GM12878 (cell line): Measurements from ENCODE around the gene BRWD1. TPM values are rescaled to one million over a fixed set of nuclear protein-coding genes. Genes with fewer than 3 reads are reported as not detected.

ENCODE experiments used
- ATAC-seq: fragments of 200-7000 bp; cut with Tn5 transposase; 3 replicates; pipeline ENCODE4 v1.9.1; 2020; ENCODE audit warnings: mild to moderate bottlenecking, moderate library complexity
- BruUV-seq: library from RNA; stranded (reverse); fragments of 400-500 nt; replicated peaks from 2 replicates; lab custom pipeline; 2021; lab: Mats Ljungman, UMichigan
- CTCF ChIA-PET: fragments of 300-600 bp; sonication (Branson Sonifier 250); formaldehyde crosslinking; extraction: SDS; loops from one replicate; lab custom pipeline; 2021; ENCODE audit warnings: inconsistent platforms; lab: Yijun Ruan, JAX
- POLR2A ChIA-PET: fragments of 350-600 bp; formaldehyde crosslinking; extraction: SDS; loops from one replicate; lab custom pipeline; 2021; ENCODE audit warnings: inconsistent platforms; lab: Charles Lee
- RAD21 ChIA-PET: fragments of 300-600 bp; sonication (Branson Sonifier 250); formaldehyde crosslinking; loops from one replicate; lab custom pipeline; 2023; ENCODE audit warnings: antibody characterized with exemption; ENCODE audit not compliant: unreplicated experiment; lab: Charles Lee
- SMC1A ChIA-PET: fragments of 300-600 bp; sonication (Branson Sonifier 250); formaldehyde crosslinking; loops from one replicate; lab custom pipeline; 2023; ENCODE audit not compliant: unreplicated experiment, uncharacterized antibody; lab: Charles Lee
- DNase-seq: peaks from one replicate; pipeline ENCODE4 v3.0.0-alpha.2; 2011; ENCODE audit warnings: low read depth, low spot score
- FAIRE-seq: peaks from 3 replicates; lab custom pipeline; 2011; peaks lifted over from hg19 to GRCh38; lab: Jason Lieb, UNC
- H2AFZ ChIP-seq: 2 replicates; pipeline ENCODE4 v1.6.0; 2011; ENCODE audit warnings: low read depth, low read length, control low read depth; ENCODE audit not compliant: control insufficient read depth
- H3K27ac ChIP-seq: 2 replicates; pipeline ENCODE4 v1.5.1; 2011; ENCODE audit warnings: control low read depth; ENCODE audit not compliant: control insufficient read depth, insufficient read depth
- H3K27me3 ChIP-seq, 2 experiments: replicated peaks in 1 of 2; 2 replicates each; pipeline versions ENCODE4 v1.6.0 to v1.6.1; 2011; ENCODE audit warnings: low read length in 1 of 2; ENCODE audit not compliant: control insufficient read depth in 2 of 2, insufficient read depth in 2 of 2
- H3K36me3 ChIP-seq, 2 experiments: 2 replicates each; pipeline ENCODE4 v1.5.1; 2011; ENCODE audit warnings: low read length in 1 of 2; ENCODE audit not compliant: control insufficient read depth in 2 of 2, insufficient read depth in 2 of 2
- H3K4me1 ChIP-seq: 2 replicates; pipeline ENCODE4 v1.6.1; 2011; ENCODE audit warnings: mild to moderate bottlenecking, low read length, moderate library complexity, mixed read lengths; ENCODE audit not compliant: control insufficient read depth, insufficient read depth
- H3K4me2 ChIP-seq: 2 replicates; pipeline ENCODE4 v1.6.0; 2011; ENCODE audit warnings: control low read depth; ENCODE audit not compliant: control insufficient read depth, insufficient read depth
- H3K4me3 ChIP-seq: fragments of 200-600 bp; sonication (generic); 2 replicates; pipeline ENCODE4 v1.5.1; 2016
- H3K79me2 ChIP-seq: 2 replicates; pipeline ENCODE4 v1.6.0; 2011; ENCODE audit warnings: low read length; ENCODE audit not compliant: control insufficient read depth, insufficient read depth
- H3K9ac ChIP-seq: 2 replicates; pipeline ENCODE4 v1.8.0; 2011; ENCODE audit warnings: low read length, control low read depth, mixed read lengths; ENCODE audit not compliant: control insufficient read depth, insufficient read depth
- H3K9me3 ChIP-seq: replicated peaks from 3 replicates; pipeline ENCODE4 v1.5.1; 2011; ENCODE audit warnings: mild to moderate bottlenecking, low read length; ENCODE audit not compliant: control insufficient read depth, insufficient read depth
- H4K20me1 ChIP-seq: 2 replicates; pipeline ENCODE4 v1.6.0; 2011; ENCODE audit not compliant: control insufficient read depth, insufficient read depth
- ATF7 ChIP-seq: fragments of 450-650 bp; IDR thresholded peaks from 2 replicates; pipeline ENCODE4 v1.6.1; 2016; ENCODE audit warnings: low read depth, mild to moderate bottlenecking
- CHD1 ChIP-seq: IDR thresholded peaks from 2 replicates; pipeline ENCODE4 v1.6.1; 2012; ENCODE audit warnings: low read depth, low read length, improper control_type of control experiment
- EP300 ChIP-seq, 2 experiments: fragments of 150-350 bp in 1 of 2; IDR thresholded peaks; 2 replicates each; pipeline ENCODE4 v1.6.1; 2011 to 2012; ENCODE audit warnings: low read depth in 2 of 2, low read length in 2 of 2, borderline replicate concordance in 1 of 2, improper control_type of control experiment in 1 of 2, inconsistent platforms in 1 of 2; ENCODE audit not compliant: control insufficient read depth in 1 of 2
- ETV6 ChIP-seq, 2 experiments: fragments of 450-650 bp in 1 of 2; IDR thresholded peaks in 1 of 2; conservative IDR thresholded peaks in 1 of 2; 2 replicates each; pipeline ENCODE4 v1.6.1; 2014; ENCODE audit warnings: antibody characterized with exemption in 1 of 2, borderline replicate concordance in 1 of 2, low read depth in 1 of 2, mild to moderate bottlenecking in 1 of 2, moderate library complexity in 1 of 2
- HCFC1 ChIP-seq: fragments of 150-350 bp; IDR thresholded peaks from 2 replicates; pipeline ENCODE4 v1.6.1; 2014; ENCODE audit warnings: low read length
- JUND ChIP-seq: IDR thresholded peaks from 2 replicates; pipeline ENCODE4 v1.6.1; 2012; ENCODE audit warnings: low read depth, mild to moderate bottlenecking, low read length, improper control_type of control experiment, moderate library complexity
- MYB ChIP-seq: fragments of 150-350 bp; IDR thresholded peaks from 2 replicates; pipeline ENCODE4 v1.6.1; 2014; ENCODE audit warnings: mild to moderate bottlenecking, low read depth, low read length, borderline replicate concordance
- NFXL1 ChIP-seq: fragments of 450-650 bp; IDR thresholded peaks from 2 replicates; pipeline ENCODE4 v1.6.1; 2017; ENCODE audit warnings: antibody characterized with exemption, mild to moderate bottlenecking, borderline replicate concordance
- POU2F2 ChIP-seq: IDR thresholded peaks from 3 replicates; pipeline ENCODE4 v1.6.1; 2011; ENCODE audit warnings: low read depth, mild to moderate bottlenecking, low read length, borderline replicate concordance
- RAD21 ChIP-seq: IDR thresholded peaks from 2 replicates; pipeline ENCODE4 v1.6.1; 2011; ENCODE audit warnings: mild to moderate bottlenecking, low read depth, low read length, moderate library complexity; ENCODE audit not compliant: insufficient read depth
- SREBF2 ChIP-seq: IDR thresholded peaks from 2 replicates; pipeline ENCODE4 v1.6.1; 2012; ENCODE audit warnings: mild to moderate bottlenecking, low read length
- TAF1 ChIP-seq: IDR thresholded peaks from 2 replicates; pipeline ENCODE4 v1.6.1; 2011; ENCODE audit warnings: mild to moderate bottlenecking, low read depth, low read length, borderline replicate concordance
- TCF12 ChIP-seq: IDR thresholded peaks from 2 replicates; pipeline ENCODE4 v1.6.1; 2011; ENCODE audit warnings: low read depth, mild to moderate bottlenecking, low read length
- ZBED1 ChIP-seq: IDR thresholded peaks from 2 replicates; pipeline ENCODE4 v1.6.1; 2016; ENCODE audit warnings: borderline replicate concordance
- WGBS: methylation state at CpG from one replicate; pipeline ENCODE4 v1.1.6; 2016; ENCODE audit warnings: low lambda C conversion rate; ENCODE audit not compliant: insufficient replicate concordance, insufficient coverage; ENCODE audit errors: missing lambda C conversion rate; 5-methylcytosine and 5-hydroxymethylcytosine counted together
- in situ Hi-C: fragments of 300-500 bp; cut with MboI; formaldehyde crosslinking; loops from 9 replicates; pipeline ENCODE4 v1.14.3; 2018; ENCODE audit warnings: mixed read lengths
- intact Hi-C: fragments of 100-400 bp; cut with micrococcal nuclease; formaldehyde crosslinking; loops from one replicate; pipeline ENCODE4 v1.14.2; 2022; ENCODE audit not compliant: unreplicated experiment
- polyA plus RNA-seq, 11 experiments: library from polyadenylated mRNA; depleted of rRNA in 4 of 11; unstranded in 6 of 11; stranded (reverse) in 5 of 11; fragments of >200 nt; fragmentation: Nextera tagmentation in 4 of 11; fragmentation: Illumina TruSeq in 1 of 11; extraction: Ambion mirVana in 4 of 11; extraction: Trizol in 1 of 11; gene quantifications; 1 replicate in 1 of 11; 2 replicates in 10 of 11; pipeline versions ENCODE4 v1.2.1 to v1.2.3, GENCODE V29; 2011 to 2016; ENCODE audit warnings: inconsistent platforms in 2 of 11, missing spikeins in 2 of 11, low read depth in 1 of 11
- total RNA-seq, 4 experiments: library from RNA; depleted of rRNA in 3 of 4; stranded (reverse); fragments of >200 nt in 3 of 4; fragmentation: Illumina TruSeq in 1 of 4; extraction: Trizol in 1 of 4; gene quantifications; 2 replicates each; pipeline versions ENCODE4 v1.2.1 to v1.2.3, GENCODE V29; 2013 to 2021
- TF ChIP-seq, protein P1 (sequence below): fragments of 450-650 bp; IDR thresholded peaks from 2 replicates; pipeline ENCODE4 v1.6.1; 2017; ENCODE audit warnings: mild to moderate bottlenecking, moderate library complexity

Gene BRWD1
- total and polyA plus RNA-seq, 10 of the 15 experiments (the other 5 are each of a cell fraction or from before 2014, with no cell fraction given), result 3.1 to 19.0 (median 13.5) TPM

DNA sequence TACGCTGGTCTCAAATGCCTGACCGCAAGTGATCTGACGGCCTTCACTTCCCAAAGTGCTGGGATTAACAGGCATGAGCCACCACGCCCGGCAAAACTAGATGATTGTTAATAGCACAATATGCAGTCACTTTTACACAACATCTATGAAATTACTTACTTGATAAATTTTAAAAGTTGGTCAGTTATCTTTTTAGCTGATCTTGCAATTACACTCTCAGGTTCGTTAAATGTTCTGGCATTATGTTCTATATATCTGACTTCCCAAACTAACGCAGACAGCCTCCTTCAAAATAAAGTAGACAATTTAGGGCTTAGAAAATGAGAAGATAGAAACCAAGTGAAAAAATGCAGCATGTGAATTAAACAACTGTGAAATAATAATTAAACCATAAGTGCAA is 98.4 kb downstream of the BRWD1 start:
- Histone ChIP-seq H3K4me3 (no peak overlapping the region), H2AFZ (no peak overlapping the region), H3K79me2 (no peaks in the 10 kb centered on the region), H3K9me3 (no peaks in the 10 kb centered on the region), H3K27ac (no peak overlapping the region), H4K20me1 (no peaks in the 10 kb centered on the region), H3K9ac (no peak overlapping the region), H3K4me2 (no peak overlapping the region), H3K4me1 (no peaks in the 10 kb centered on the region), H3K27me3 (no peaks in the 10 kb centered on the region), H3K36me3 (peaks cover 0 to 10% of the 10 kb centered on the region in 2 experiments; a peak in 2 of 4 replicates)
- CTCF ChIA-PET, result no interaction called here
- no peak for DNase-seq
- POLR2A ChIA-PET, result no interaction called here
- FAIRE-seq, result no peak
- SMC1A ChIA-PET, result interaction anchor here (1.4 kb wide), 1 partner anchor 27 kb away, joined by 4 read pairs; no protein-coding TSS in a partner anchor
- no peak for ATAC-seq
- intact Hi-C loops, result no loop called here
- BruUV-seq, result no TSS peak
- 99% methylated on average over 7 of the region's 7 CpGs for WGBS
- RAD21 ChIA-PET, result no interaction called here
- TF ChIP-seq NFXL1 (no peak), ZBED1 (no peak)
- in situ Hi-C loops, result no loop called here

DNA sequence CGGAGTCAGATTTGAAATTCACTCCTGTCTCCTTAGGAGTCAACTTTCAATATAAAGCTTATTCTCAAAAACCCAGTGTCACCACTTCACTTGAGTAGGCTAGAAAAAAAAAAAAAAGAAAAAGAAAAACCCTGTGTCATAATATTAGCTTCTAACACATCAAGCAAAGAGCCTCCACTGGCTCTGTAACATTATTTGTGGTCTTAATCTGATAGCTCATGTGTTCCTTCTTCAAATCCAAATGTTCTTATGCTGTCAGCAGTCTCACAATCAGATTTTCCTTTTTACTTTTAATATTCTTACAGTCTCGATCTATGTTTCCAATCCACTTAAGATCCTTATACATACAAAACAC is 104.1 kb downstream of the BRWD1 start:
- ChIA-PET POLR2A (no interaction called here), CTCF (no interaction called here), SMC1A (interaction anchor here (1.1 kb wide), 1 partner anchor 95 kb away, joined by 3 read pairs; no protein-coding TSS in a partner anchor), RAD21 (no interaction called here)
- Histone ChIP-seq H3K4me2 (no peak overlapping the region), H3K27me3 (no peaks in the 10 kb centered on the region), H3K4me3 (no peak overlapping the region), H3K79me2 (no peaks in the 10 kb centered on the region), H3K9ac (no peak overlapping the region), H3K9me3 (no peaks in the 10 kb centered on the region), H2AFZ (no peak overlapping the region), H3K36me3 (peaks cover 0 to 16% of the 10 kb centered on the region in 2 experiments; a peak in 2 of 4 replicates), H3K27ac (no peak overlapping the region), H4K20me1 (no peaks in the 10 kb centered on the region), H3K4me1 (no peaks in the 10 kb centered on the region)
- ATAC-seq, result no peak
- BruUV-seq, result no TSS peak
- in situ Hi-C loops, result no loop called here
- WGBS, result 95% methylated on average over 2 of the region's 2 CpGs
- DNase-seq, result no peak
- no peak for FAIRE-seq
- intact Hi-C loops, result no loop called here
- TF ChIP-seq ETV6 (conservative IDR thresholded peaks at IDR 0.05 in 1 of 2, IDR thresholded peaks at IDR 0.05 in 1 of 2; ENCODE audit: borderline replicate concordance in 1 of 2, low read depth in 1 of 2) (no peak), ZBED1 (no peak), ATF7 (no peak), EP300 (IDR thresholded peaks at IDR 0.05; ENCODE audit: borderline replicate concordance in 1 of 2, control insufficient read depth in 1 of 2, low read depth in 2 of 2, low read length in 2 of 2) (no peak), SREBF2 (no peak), JUND (no peak), MYB (no peak), CHD1 (no peak), RAD21 (no peak), POU2F2 (no peak), HCFC1 (no peak), TAF1 (no peak), TCF12 (no peak)
- TF ChIP-seq, protein P1, sequence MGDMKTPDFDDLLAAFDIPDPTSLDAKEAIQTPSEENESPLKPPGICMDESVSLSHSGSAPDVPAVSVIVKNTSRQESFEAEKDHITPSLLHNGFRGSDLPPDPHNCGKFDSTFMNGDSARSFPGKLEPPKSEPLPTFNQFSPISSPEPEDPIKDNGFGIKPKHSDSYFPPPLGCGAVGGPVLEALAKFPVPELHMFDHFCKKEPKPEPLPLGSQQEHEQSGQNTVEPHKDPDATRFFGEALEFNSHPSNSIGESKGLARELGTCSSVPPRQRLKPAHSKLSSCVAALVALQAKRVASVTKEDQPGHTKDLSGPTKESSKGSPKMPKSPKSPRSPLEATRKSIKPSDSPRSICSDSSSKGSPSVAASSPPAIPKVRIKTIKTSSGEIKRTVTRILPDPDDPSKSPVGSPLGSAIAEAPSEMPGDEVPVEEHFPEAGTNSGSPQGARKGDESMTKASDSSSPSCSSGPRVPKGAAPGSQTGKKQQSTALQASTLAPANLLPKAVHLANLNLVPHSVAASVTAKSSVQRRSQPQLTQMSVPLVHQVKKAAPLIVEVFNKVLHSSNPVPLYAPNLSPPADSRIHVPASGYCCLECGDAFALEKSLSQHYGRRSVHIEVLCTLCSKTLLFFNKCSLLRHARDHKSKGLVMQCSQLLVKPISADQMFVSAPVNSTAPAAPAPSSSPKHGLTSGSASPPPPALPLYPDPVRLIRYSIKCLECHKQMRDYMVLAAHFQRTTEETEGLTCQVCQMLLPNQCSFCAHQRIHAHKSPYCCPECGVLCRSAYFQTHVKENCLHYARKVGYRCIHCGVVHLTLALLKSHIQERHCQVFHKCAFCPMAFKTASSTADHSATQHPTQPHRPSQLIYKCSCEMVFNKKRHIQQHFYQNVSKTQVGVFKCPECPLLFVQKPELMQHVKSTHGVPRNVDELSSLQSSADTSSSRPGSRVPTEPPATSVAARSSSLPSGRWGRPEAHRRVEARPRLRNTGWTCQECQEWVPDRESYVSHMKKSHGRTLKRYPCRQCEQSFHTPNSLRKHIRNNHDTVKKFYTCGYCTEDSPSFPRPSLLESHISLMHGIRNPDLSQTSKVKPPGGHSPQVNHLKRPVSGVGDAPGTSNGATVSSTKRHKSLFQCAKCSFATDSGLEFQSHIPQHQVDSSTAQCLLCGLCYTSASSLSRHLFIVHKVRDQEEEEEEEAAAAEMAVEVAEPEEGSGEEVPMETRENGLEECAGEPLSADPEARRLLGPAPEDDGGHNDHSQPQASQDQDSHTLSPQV, result no peak
